HCT116 (cell line): Measurements from ENCODE around the gene YOD1. TPM values are rescaled to one million over a fixed set of nuclear protein-coding genes. Genes with fewer than 3 reads are reported as not detected.

Source experiments
- ATAC-seq: fragments of 200-7000 bp; cut with Tn5 transposase; 2 replicates; pipeline ENCODE4 v1.9.1; 2020; ENCODE audit warnings: mild to moderate bottlenecking, moderate library complexity
- BruUV-seq: library from RNA; stranded (reverse); fragments of 400-500 nt; replicated peaks from 2 replicates; lab custom pipeline; 2021; lab: Mats Ljungman, UMichigan
- CTCF ChIA-PET: fragments of 300-600 bp; sonication (Branson Sonifier 250); formaldehyde crosslinking; loops from one replicate; lab custom pipeline; 2021; ENCODE audit warnings: antibody characterized with exemption; lab: Charles Lee
- POLR2A ChIA-PET: fragments of 300-600, 350-600 bp; sonication (Branson Sonifier 250); formaldehyde crosslinking; loops from one replicate; lab custom pipeline; 2021; ENCODE audit warnings: antibody characterized with exemption; lab: Charles Lee
- RAD21 ChIA-PET, 2 experiments: fragments of 300-600 bp; sonication (Branson Sonifier 250); formaldehyde crosslinking; loops; one replicate each; lab custom pipeline; 2023; ENCODE audit warnings: low total read pairs in 2 of 2; ENCODE audit not compliant: uncharacterized antibody in 2 of 2, unreplicated experiment in 2 of 2, low non-redundant PET in 1 of 2; lab: Charles Lee
- DNase-seq: peaks from one replicate; pipeline ENCODE4 v3.0.0-alpha.2; 2010; ENCODE audit warnings: low read depth, low spot score
- H2AFZ ChIP-seq: fragments of 200-600 bp; shearing (Covaris generic), sonication (generic); 2 replicates; pipeline ENCODE4 v1.6.1; 2017; ENCODE audit warnings: low read depth, mixed run types, mixed read lengths, antibody characterized with exemption, low read length; ENCODE audit not compliant: poor library complexity, severe bottlenecking
- H3K27ac ChIP-seq: 2 replicates; pipeline ENCODE4 v1.5.1; 2012; ENCODE audit warnings: low read depth, low read length
- H3K27me3 ChIP-seq: fragments of 200-600 bp; sonication (generic); 2 replicates; pipeline ENCODE4 v1.6.1; 2016; ENCODE audit warnings: mixed run types, low read length, mixed read lengths; ENCODE audit not compliant: insufficient read depth
- H3K36me3 ChIP-seq, 2 experiments: fragments of 200-500 bp in 1 of 2; fragments of 200-600 bp in 1 of 2; sonication (Bioruptor generic) in 1 of 2; sonication (generic) in 1 of 2; 2 replicates each; pipeline versions ENCODE4 v1.5.1 to v1.6.1; 2014 to 2016; ENCODE audit warnings: low read length in 2 of 2, inconsistent platforms in 1 of 2, mixed read lengths in 1 of 2, mixed run types in 1 of 2; ENCODE audit not compliant: insufficient read depth in 2 of 2, control insufficient read depth in 1 of 2
- H3K4me1 ChIP-seq, 2 experiments: fragments of 200-600 bp in 1 of 2; sonication (generic) in 1 of 2; 2 replicates each; pipeline versions ENCODE4 v1.5.1 to v1.6.1; 2012 to 2017; ENCODE audit warnings: low read length in 2 of 2, inconsistent platforms in 1 of 2, mild to moderate bottlenecking in 1 of 2, mixed read lengths in 1 of 2, mixed run types in 1 of 2, moderate library complexity in 1 of 2; ENCODE audit not compliant: insufficient read depth in 2 of 2, control insufficient read depth in 1 of 2
- H3K4me2 ChIP-seq: fragments of 200-600 bp; sonication (generic); 2 replicates; pipeline ENCODE4 v1.6.1; 2017; ENCODE audit warnings: mixed run types, low read length, mixed read lengths
- H3K4me3 ChIP-seq, 2 experiments: fragments of 200-600 bp in 1 of 2; sonication (generic) in 1 of 2; replicated peaks in 1 of 2; 2 replicates each; pipeline ENCODE4 v1.5.1; 2011 to 2016; ENCODE audit warnings: low read length in 2 of 2, control low read depth in 1 of 2, low read depth in 1 of 2, mild to moderate bottlenecking in 1 of 2, mixed read lengths in 1 of 2, mixed run types in 1 of 2
- H3K79me2 ChIP-seq: fragments of 200-600 bp; sonication (generic); 2 replicates; pipeline ENCODE4 v1.6.1; 2017; ENCODE audit warnings: mild to moderate bottlenecking, mixed run types, low read length, moderate library complexity, mixed read lengths; ENCODE audit not compliant: insufficient read depth
- H3K9ac ChIP-seq: fragments of 200-600 bp; sonication (generic); 2 replicates; pipeline ENCODE4 v1.6.1; 2016; ENCODE audit warnings: low read length, mixed read lengths
- H3K9me2 ChIP-seq: fragments of 200-600 bp; sonication (generic), shearing (Covaris generic); 2 replicates; pipeline ENCODE4 v1.6.1; 2017; ENCODE audit warnings: mixed run types, mild to moderate bottlenecking, moderate library complexity; ENCODE audit not compliant: insufficient read depth
- H3K9me3 ChIP-seq, 2 experiments: fragments of 200-500 bp in 1 of 2; fragments of 200-600 bp in 1 of 2; sonication (Bioruptor generic) in 1 of 2; sonication (generic) in 1 of 2; 2 replicates each; pipeline ENCODE4 v1.6.1; 2014 to 2017; ENCODE audit warnings: low read length in 2 of 2, mixed read lengths in 2 of 2, inconsistent platforms in 1 of 2, low read depth in 1 of 2, mild to moderate bottlenecking in 1 of 2, mixed run types in 1 of 2, moderate library complexity in 1 of 2; ENCODE audit not compliant: control insufficient read depth in 1 of 2, insufficient read depth in 1 of 2
- H4K20me1 ChIP-seq: fragments of 200-600 bp; sonication (generic), shearing (Covaris generic); 2 replicates; pipeline ENCODE4 v1.6.1; 2017; ENCODE audit warnings: mixed run types, mild to moderate bottlenecking, moderate library complexity; ENCODE audit not compliant: insufficient read depth
- CBX3 ChIP-seq: IDR thresholded peaks from 2 replicates; pipeline ENCODE4 v1.6.1; 2012; ENCODE audit warnings: low read depth
- CEBPB ChIP-seq: IDR thresholded peaks from 2 replicates; pipeline ENCODE4 v1.6.1; 2012; ENCODE audit warnings: low read depth
- EGR1 ChIP-seq: IDR thresholded peaks from 2 replicates; pipeline ENCODE4 v1.6.1; 2012; ENCODE audit warnings: low read depth
- ELF1 ChIP-seq: IDR thresholded peaks from 2 replicates; pipeline ENCODE4 v1.6.1; 2012; ENCODE audit warnings: low read depth, borderline replicate concordance
- EZH2 ChIP-seq: fragments of 200-600 bp; sonication (generic); IDR thresholded peaks from 2 replicates; pipeline ENCODE4 v1.6.1; 2017; ENCODE audit warnings: antibody characterized with exemption, mixed run types
- FOSL1 ChIP-seq: IDR thresholded peaks from 2 replicates; pipeline ENCODE4 v1.6.1; 2012; ENCODE audit warnings: low read depth
- JUND ChIP-seq: IDR thresholded peaks from 2 replicates; pipeline ENCODE4 v1.6.1; 2012
- POLR2A ChIP-seq: IDR thresholded peaks from 2 replicates; pipeline ENCODE4 v1.7.0; 2011; ENCODE audit warnings: borderline replicate concordance; ENCODE audit not compliant: insufficient read depth, insufficient read length; ENCODE audit errors: extremely low read depth
- SIN3A ChIP-seq: IDR thresholded peaks from 2 replicates; pipeline ENCODE4 v1.6.1; 2012; ENCODE audit warnings: low read depth
- SP1 ChIP-seq: IDR thresholded peaks from 2 replicates; pipeline ENCODE4 v1.6.1; 2012; ENCODE audit warnings: low read depth
- SRF ChIP-seq: IDR thresholded peaks from 2 replicates; pipeline ENCODE4 v1.6.1; 2012; ENCODE audit warnings: low read depth
- YY1 ChIP-seq: IDR thresholded peaks from 2 replicates; pipeline ENCODE4 v1.6.1; 2011; ENCODE audit warnings: low read length, low read depth, moderate library complexity, mild to moderate bottlenecking; ENCODE audit not compliant: insufficient replicate concordance; ENCODE audit errors: extremely low read depth
- ZFX ChIP-seq: fragments of 450-650 bp; IDR thresholded peaks from 2 replicates; pipeline ENCODE4 v1.6.1; 2017
- intact Hi-C: fragments of 100-400 bp; cut with micrococcal nuclease; formaldehyde crosslinking; loops from 2 replicates; pipeline ENCODE4 v1.10.0; 2022
- total RNA-seq: library from RNA; stranded (reverse); gene quantifications from one replicate; pipeline ENCODE4 v1.2.1, GENCODE V29; 2021; ENCODE audit not compliant: unreplicated experiment
- TF ChIP-seq, protein P1 (sequence below): IDR thresholded peaks from 2 replicates; pipeline ENCODE4 v1.6.1; 2012; ENCODE audit warnings: low read depth
- TF ChIP-seq, protein P2 (sequence below): IDR thresholded peaks from 2 replicates; pipeline ENCODE4 v1.6.1; 2012
- TF ChIP-seq, protein P3 (sequence below): IDR thresholded peaks from 2 replicates; pipeline ENCODE4 v1.6.1; 2012
- TF ChIP-seq, protein P4 (sequence below), 3 experiments: fragments of 200-600 bp in 1 of 3; sonication (generic) in 1 of 3; IDR thresholded peaks in 2 of 3; conservative IDR thresholded peaks in 1 of 3; 2 replicates each; pipeline ENCODE4 v1.5.1; 2012 to 2017; ENCODE audit warnings: low read depth in 2 of 3, low read length in 2 of 3, antibody characterized with exemption in 1 of 3, borderline replicate concordance in 1 of 3, control low read depth in 1 of 3, mild to moderate bottlenecking in 1 of 3, mixed read lengths in 1 of 3, mixed run types in 1 of 3, moderate library complexity in 1 of 3; ENCODE audit not compliant: insufficient read depth in 1 of 3

Gene YOD1
- total RNA-seq, 1 experiment from 2014 or later: 13.6 TPM

DNA sequence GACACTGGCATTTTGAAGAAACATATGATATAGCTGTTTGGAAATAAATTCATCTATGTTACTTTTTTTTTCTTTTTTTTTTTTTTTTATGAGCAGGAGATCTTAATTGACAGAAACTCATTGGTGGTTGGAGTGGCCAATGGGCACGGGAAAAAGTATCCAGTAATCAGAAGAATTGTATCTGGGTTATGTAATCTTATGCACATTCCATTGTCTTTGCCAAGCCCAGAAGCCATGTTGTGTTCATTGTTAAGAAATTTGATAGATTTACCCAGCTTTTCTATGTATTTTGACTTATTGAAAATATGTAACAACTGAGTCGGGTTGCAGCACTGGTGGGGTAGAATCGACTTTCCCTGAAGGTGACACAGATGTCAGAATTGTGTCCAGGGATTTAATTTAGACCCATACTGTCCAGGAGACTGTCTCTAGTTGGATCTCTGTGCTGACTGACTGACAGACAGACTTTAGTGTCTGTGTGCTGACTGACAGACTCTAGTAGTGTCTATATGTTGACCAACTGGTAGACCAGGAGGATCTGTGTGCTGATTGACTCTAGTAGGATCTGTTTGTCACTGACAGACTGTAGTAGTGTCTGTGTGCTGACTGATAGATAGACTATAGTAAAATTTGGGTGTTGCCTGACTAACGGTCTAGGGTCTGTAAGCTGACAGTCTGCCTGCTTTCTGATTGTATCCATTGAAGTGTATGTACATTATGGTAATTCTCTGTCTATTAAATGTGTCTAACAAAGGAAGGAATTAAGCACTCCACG lies 25.4 kb upstream of the YOD1 start:
- no peak for DNase-seq
- H4K20me1 ChIP-seq: no peaks in the 10 kb centered on the region
- TF ChIP-seq EGR1 (no peak), ZFX (no peak), EZH2 (no peak), CBX3 (no peak), ELF1 (no peak), FOSL1 (no peak), SP1 (no peak), YY1 (no peak), CEBPB (no peak), JUND (no peak), SRF (no peak), POLR2A (no peak), SIN3A (no peak)
- TF ChIP-seq, protein P1, sequence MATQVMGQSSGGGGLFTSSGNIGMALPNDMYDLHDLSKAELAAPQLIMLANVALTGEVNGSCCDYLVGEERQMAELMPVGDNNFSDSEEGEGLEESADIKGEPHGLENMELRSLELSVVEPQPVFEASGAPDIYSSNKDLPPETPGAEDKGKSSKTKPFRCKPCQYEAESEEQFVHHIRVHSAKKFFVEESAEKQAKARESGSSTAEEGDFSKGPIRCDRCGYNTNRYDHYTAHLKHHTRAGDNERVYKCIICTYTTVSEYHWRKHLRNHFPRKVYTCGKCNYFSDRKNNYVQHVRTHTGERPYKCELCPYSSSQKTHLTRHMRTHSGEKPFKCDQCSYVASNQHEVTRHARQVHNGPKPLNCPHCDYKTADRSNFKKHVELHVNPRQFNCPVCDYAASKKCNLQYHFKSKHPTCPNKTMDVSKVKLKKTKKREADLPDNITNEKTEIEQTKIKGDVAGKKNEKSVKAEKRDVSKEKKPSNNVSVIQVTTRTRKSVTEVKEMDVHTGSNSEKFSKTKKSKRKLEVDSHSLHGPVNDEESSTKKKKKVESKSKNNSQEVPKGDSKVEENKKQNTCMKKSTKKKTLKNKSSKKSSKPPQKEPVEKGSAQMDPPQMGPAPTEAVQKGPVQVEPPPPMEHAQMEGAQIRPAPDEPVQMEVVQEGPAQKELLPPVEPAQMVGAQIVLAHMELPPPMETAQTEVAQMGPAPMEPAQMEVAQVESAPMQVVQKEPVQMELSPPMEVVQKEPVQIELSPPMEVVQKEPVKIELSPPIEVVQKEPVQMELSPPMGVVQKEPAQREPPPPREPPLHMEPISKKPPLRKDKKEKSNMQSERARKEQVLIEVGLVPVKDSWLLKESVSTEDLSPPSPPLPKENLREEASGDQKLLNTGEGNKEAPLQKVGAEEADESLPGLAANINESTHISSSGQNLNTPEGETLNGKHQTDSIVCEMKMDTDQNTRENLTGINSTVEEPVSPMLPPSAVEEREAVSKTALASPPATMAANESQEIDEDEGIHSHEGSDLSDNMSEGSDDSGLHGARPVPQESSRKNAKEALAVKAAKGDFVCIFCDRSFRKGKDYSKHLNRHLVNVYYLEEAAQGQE: no peak
- TF ChIP-seq, protein P2, sequence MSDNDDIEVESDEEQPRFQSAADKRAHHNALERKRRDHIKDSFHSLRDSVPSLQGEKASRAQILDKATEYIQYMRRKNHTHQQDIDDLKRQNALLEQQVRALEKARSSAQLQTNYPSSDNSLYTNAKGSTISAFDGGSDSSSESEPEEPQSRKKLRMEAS: no peak
- TF ChIP-seq, protein P3, sequence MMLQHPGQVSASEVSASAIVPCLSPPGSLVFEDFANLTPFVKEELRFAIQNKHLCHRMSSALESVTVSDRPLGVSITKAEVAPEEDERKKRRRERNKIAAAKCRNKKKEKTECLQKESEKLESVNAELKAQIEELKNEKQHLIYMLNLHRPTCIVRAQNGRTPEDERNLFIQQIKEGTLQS: no peak
- TF ChIP-seq, protein P4, sequence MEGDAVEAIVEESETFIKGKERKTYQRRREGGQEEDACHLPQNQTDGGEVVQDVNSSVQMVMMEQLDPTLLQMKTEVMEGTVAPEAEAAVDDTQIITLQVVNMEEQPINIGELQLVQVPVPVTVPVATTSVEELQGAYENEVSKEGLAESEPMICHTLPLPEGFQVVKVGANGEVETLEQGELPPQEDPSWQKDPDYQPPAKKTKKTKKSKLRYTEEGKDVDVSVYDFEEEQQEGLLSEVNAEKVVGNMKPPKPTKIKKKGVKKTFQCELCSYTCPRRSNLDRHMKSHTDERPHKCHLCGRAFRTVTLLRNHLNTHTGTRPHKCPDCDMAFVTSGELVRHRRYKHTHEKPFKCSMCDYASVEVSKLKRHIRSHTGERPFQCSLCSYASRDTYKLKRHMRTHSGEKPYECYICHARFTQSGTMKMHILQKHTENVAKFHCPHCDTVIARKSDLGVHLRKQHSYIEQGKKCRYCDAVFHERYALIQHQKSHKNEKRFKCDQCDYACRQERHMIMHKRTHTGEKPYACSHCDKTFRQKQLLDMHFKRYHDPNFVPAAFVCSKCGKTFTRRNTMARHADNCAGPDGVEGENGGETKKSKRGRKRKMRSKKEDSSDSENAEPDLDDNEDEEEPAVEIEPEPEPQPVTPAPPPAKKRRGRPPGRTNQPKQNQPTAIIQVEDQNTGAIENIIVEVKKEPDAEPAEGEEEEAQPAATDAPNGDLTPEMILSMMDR (IDR thresholded peaks at IDR 0.05 in 2 of 3, conservative IDR thresholded peaks at IDR 0.05 in 1 of 3; ENCODE audit: borderline replicate concordance in 1 of 3, insufficient read depth in 1 of 3, low read depth in 2 of 3, low read length in 2 of 3): no peak
- RAD21 ChIA-PET: no interaction called here
- no TSS peak for BruUV-seq
- ATAC-seq: no peak
- H3K9ac ChIP-seq: no peak overlapping the region
- no peaks in the 10 kb centered on the region for H3K79me2 ChIP-seq
- no peak overlapping the region for H3K4me2 ChIP-seq
- H3K4me3 ChIP-seq: no peak overlapping the region
- no peak overlapping the region for H2AFZ ChIP-seq
- CTCF ChIA-PET: interaction anchor here (1.0 to 1.7 kb wide), 3 partner anchors 27 to 329 kb away, joined by 3 to 7 read pairs (median 4); no protein-coding TSS in a partner anchor
- intact Hi-C loops: loop anchor here (2.0 to 5.0 kb wide), 3 partner anchors 94 to 349 kb away; no protein-coding TSS in a partner anchor
- no peaks in the 10 kb centered on the region for H3K36me3 ChIP-seq
- POLR2A ChIA-PET: no interaction called here
- H3K27me3 ChIP-seq: no peaks in the 10 kb centered on the region
- no peaks in the 10 kb centered on the region for H3K9me2 ChIP-seq
- no peaks in the 10 kb centered on the region for H3K9me3 ChIP-seq
- no peaks in the 10 kb centered on the region for H3K4me1 ChIP-seq
- H3K27ac ChIP-seq: no peak overlapping the region
